Coronary artery (tissue), 2 donors: Measurements from ENCODE around the gene RASSF8.

Experiments
- DNase-seq: peaks from one replicate; pipeline ENCODE4 v3.0.0-alpha.2; 2017; ENCODE audit warnings: low spot score
- H3K27ac ChIP-seq, 2 donors: fragments of 200-600 bp; sonication (generic); one replicate each; pipeline ENCODE4 v1.5.1; 2016 to 2019
- H3K4me3 ChIP-seq: fragments of 200-600 bp; sonication (generic); 2 replicates; pipeline ENCODE4 v1.5.1; 2016; ENCODE audit warnings: mild to moderate bottlenecking, moderate library complexity
- CTCF ChIP-seq: fragments of 200-600 bp; sonication (generic); IDR thresholded peaks from one replicate; pipeline ENCODE4 v1.5.1; 2019; ENCODE audit warnings: antibody characterized with exemption

Gene RASSF8

GRCh38 chr12:26114720-26115401, 156.4 kb downstream of the RASSF8 start:
- DNase-seq, result no peak
- TF ChIP-seq CTCF, result no peak
- H3K27ac ChIP-seq, result peak overlapping the region; percentile 91 to 97
- peak overlapping the region; percentile 79 for H3K4me3 ChIP-seq

GRCh38 chr12:26116829-26117715, 158.6 kb downstream of the RASSF8 start:
- H3K4me3 ChIP-seq, result no peak overlapping the region
- no peak for TF ChIP-seq CTCF
- no peak for DNase-seq
- H3K27ac ChIP-seq, result peak overlapping the region in 1 of 2 donors; percentile 48

- DNase-seq, result no peak
- TF ChIP-seq CTCF, result no peak
- Histone ChIP-seq H3K4me3 (no peak overlapping the region), H3K27ac (peak overlapping the region in 1 of 2 donors; percentile 8)
These were observed 159.8 kb downstream of the RASSF8 start for GRCh38 chr12:26118308-26118707.

- H3K27ac ChIP-seq, result peak overlapping the region; percentile 43 to 61
- DNase-seq, result no peak
- H3K4me3 ChIP-seq, result no peak overlapping the region
- TF ChIP-seq CTCF, result peak; percentile 19
These were observed 161.0 kb downstream of the RASSF8 start for GRCh38 chr12:26119391-26119989.

- Histone ChIP-seq H3K4me3 (peak overlapping the region; percentile 83), H3K27ac (peak overlapping the region; percentile 96 to 98)
- TF ChIP-seq CTCF, result no peak
- DNase-seq, result no peak
These were observed 162.2 kb downstream of the RASSF8 start for GRCh38 chr12:26120561-26121274.

GRCh38 chr12:26121323-26122060, 163.0 kb downstream of the RASSF8 start:
- TF ChIP-seq CTCF, result no peak

More at GRCh38 chr12:26121323-26122060, 163.0 kb downstream of the RASSF8 start:
- no peak for DNase-seq
- Histone ChIP-seq H3K4me3 (peak overlapping the region; percentile 83), H3K27ac (peak overlapping the region; percentile 96 to 98)
